Measurements from ENCODE around the gene CAMK2A. TPM values are rescaled to one million over a fixed set of nuclear protein-coding genes. Genes with fewer than 3 reads are reported as not detected.

CAMK2A gene
- total RNA-seq, 3 donors from 2014 or later = 0.46 to 3.0 (median 0.93) TPM

DNA sequence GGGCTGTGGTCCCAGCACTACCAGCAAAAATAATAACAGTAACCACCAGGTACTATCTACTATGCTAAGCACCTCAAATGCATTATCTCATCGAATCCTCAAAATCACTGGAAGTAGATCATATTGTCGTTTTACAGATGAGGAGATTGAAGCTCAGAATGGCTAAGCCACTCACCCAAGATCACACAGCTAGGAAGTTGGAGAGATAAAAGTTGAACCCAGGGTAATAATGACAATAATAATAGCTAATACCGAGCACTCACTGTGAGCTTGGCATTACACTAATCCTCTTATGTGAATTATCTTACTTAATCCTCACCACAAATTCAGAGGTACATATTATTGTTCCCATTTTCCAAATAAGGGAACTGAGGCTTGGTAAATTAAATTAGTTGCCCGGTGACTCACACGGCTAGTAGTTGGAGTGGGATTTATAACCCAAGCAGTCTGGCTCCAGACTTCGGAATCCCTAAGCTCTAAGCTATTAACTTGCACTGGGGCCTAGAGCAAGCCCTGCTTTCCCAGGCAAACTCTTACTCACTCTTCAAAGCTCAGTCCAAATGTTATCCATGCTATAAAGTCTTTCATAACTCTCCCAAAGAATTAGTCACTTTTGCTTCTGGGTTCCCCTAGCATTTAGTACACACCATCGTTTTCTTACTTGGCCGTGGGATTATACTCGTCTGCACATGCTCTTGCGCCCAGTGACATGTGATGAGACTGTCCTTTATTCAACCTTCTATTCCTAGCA is 9.3 kb upstream of the CAMK2A start:
- intact Hi-C loops (cut with DNase I, micrococcal nuclease) = no loop called here
- ATAC-seq (peak; percentile 40), DNase-seq (no peak)
- no peaks in the 10 kb centered on the region for H3K9me3 ChIP-seq
- no peaks in the 10 kb centered on the region for H3K36me3 ChIP-seq (ENCODE audit: low read depth)
- no peak overlapping the region for H3K4me3 ChIP-seq
- no peaks in the 10 kb centered on the region for H3K4me1 ChIP-seq (ENCODE audit: low read depth)
- TF ChIP-seq, protein P1, sequence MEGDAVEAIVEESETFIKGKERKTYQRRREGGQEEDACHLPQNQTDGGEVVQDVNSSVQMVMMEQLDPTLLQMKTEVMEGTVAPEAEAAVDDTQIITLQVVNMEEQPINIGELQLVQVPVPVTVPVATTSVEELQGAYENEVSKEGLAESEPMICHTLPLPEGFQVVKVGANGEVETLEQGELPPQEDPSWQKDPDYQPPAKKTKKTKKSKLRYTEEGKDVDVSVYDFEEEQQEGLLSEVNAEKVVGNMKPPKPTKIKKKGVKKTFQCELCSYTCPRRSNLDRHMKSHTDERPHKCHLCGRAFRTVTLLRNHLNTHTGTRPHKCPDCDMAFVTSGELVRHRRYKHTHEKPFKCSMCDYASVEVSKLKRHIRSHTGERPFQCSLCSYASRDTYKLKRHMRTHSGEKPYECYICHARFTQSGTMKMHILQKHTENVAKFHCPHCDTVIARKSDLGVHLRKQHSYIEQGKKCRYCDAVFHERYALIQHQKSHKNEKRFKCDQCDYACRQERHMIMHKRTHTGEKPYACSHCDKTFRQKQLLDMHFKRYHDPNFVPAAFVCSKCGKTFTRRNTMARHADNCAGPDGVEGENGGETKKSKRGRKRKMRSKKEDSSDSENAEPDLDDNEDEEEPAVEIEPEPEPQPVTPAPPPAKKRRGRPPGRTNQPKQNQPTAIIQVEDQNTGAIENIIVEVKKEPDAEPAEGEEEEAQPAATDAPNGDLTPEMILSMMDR (IDR thresholded peaks at IDR 0.05) = no peak

DNA sequence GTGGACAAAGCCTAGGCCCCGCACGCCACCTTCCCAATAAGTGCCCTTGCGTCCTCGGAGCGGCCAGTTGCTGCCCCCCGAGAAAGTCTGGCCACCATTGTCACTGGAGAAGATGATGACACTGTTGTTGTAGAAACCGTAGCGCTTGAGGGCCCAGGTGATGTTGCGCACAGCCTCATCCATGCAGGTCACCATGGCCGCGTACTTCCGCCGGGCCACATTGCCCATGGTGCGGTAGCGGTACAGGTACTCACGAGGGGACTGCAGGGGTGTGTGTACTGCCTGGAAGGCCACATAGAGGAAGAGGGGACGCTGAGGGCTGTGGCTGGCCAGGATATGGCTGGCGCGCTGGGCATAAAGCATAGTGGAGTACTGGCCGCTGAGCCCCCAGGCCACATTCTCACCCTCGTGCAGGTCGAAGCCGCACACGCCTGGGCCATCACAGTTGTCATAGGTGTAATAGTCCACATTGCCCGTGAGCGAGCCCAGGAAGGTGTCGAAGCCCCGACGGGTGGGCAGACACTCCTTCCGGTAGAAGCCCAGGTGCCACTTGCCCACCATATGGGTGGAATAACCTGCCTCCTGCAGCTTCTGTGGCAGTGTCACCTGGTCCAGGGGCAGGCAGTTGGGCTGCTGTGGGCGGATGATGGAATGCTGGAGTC is 8.5 kb upstream of the CAMK2A start:
- no peak for ATAC-seq
- Histone ChIP-seq H3K4me3 (no peak overlapping the region), H3K4me1 (ENCODE audit: low read depth) (no peaks in the 10 kb centered on the region), H3K36me3 (ENCODE audit: low read depth) (no peaks in the 10 kb centered on the region), H3K9me3 (no peaks in the 10 kb centered on the region)
- TF ChIP-seq, protein P1 (IDR thresholded peaks at IDR 0.05) = no peak
- DNase-seq = no peak
- intact Hi-C loops (cut with DNase I, micrococcal nuclease) = no loop called here

DNA sequence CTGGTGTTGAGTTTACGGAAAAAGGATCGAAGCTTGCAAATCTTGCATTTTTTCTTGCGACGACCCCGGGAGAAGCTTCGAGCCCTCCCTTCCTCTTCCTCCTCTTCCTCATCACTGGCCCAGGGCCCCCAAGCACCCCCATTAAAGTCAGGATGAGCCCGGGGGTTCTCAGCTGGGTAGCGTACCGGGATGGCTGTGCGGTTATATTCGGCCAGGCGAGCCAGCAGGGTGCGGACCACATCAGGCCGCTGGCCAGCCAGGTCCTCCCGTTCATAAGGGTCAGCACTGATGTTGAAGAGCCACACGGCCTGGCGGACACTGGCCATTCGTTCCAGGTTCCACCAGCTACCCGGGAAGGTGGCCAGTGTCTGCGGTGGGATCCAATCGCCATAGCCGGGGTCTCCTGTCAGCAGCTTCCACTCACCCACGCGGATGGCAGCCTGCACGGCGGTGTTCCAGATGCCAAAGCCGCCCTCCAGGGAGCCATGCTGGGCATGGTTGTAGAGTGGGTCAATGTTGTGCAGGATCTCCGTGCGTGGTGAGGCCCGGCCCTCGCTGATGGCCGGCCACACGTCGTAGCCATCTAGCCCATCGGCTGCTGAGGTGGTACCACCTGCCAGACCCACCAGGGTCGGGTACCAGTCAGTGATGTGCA is 7.8 kb upstream of the CAMK2A start:
- ATAC-seq (no peak), DNase-seq (no peak)
- no peaks in the 10 kb centered on the region for H3K9me3 ChIP-seq
- H3K4me3 ChIP-seq = no peak overlapping the region
- H3K4me1 ChIP-seq (ENCODE audit: low read depth) = no peaks in the 10 kb centered on the region
- H3K36me3 ChIP-seq (ENCODE audit: low read depth) = no peaks in the 10 kb centered on the region
- intact Hi-C loops (cut with DNase I, micrococcal nuclease) = no loop called here
- TF ChIP-seq, protein P1 (IDR thresholded peaks at IDR 0.05) = no peak

DNA sequence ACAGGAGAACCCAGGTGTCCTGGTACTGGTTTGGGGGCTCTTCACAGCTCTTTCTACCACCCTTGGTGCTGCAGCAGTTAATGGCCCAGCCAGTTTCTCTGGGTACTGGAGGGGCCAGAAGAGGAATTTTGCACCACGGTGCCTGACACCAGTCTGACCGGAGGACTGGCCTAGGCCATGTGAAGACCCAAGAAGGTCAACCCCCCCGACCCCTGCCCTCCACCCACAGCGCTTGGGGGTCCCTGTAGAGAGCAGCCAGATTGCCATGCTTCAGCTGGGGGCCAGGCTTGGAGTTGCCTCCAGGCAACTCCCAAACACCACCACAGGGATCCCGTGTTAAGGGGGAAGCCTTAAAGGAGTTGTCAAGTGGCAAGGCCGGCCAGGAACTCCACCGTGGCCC is 6.9 kb upstream of the CAMK2A start:
- Histone ChIP-seq H3K4me3 (no peak overlapping the region), H3K4me1 (ENCODE audit: low read depth) (no peaks in the 10 kb centered on the region), H3K36me3 (ENCODE audit: low read depth) (no peaks in the 10 kb centered on the region), H3K9me3 (no peaks in the 10 kb centered on the region)
- DNase-seq (no peak), ATAC-seq (no peak)
- intact Hi-C loops (cut with DNase I, micrococcal nuclease) = no loop called here
- TF ChIP-seq, protein P1 (IDR thresholded peaks at IDR 0.05) = no peak

DNA sequence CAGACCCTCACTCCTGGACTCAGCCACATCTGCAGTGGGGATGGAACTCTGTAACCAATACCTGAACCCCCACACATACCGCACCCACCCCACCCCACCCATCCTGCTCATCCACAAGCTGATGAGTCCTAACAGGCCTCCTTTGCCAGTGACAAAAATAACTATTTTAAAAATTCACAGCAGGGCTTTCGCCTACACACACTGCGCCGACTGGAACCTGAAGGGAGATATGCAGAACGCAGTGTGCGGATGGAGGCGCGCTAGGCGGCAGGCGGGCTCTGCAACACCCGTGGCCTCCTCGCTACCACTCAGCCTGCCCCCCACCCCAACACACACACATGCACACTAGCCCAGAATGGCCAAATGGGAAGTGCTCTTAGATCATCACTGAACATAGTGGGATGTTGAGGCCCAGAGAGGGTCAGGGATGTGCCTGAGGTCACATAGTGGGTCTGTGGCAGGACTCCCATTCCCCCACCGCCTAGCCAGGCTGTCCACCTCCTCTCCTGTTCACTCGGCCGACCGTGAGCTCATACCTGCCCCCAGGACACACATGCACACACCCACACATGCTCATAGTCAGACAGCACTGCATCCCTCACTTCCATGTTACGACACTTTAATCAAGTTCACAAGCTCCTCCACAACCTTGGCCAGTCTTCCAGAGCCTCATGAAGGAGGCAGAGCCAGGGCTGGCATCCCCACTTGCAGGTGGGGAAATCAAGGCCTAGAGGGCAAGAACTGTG is 6.3 kb upstream of the CAMK2A start:
- ATAC-seq = no peak
- no peaks in the 10 kb centered on the region for H3K9me3 ChIP-seq
- TF ChIP-seq, protein P1 (IDR thresholded peaks at IDR 0.05) = no peak
- no peaks in the 10 kb centered on the region for H3K4me1 ChIP-seq (ENCODE audit: low read depth)
- intact Hi-C loops (cut with DNase I, micrococcal nuclease) = no loop called here
- no peak for DNase-seq
- H3K36me3 ChIP-seq (ENCODE audit: low read depth) = no peaks in the 10 kb centered on the region
- no peak overlapping the region for H3K4me3 ChIP-seq
